ENCODE data around the gene GDPD4.

Gene GDPD4

DNA sequence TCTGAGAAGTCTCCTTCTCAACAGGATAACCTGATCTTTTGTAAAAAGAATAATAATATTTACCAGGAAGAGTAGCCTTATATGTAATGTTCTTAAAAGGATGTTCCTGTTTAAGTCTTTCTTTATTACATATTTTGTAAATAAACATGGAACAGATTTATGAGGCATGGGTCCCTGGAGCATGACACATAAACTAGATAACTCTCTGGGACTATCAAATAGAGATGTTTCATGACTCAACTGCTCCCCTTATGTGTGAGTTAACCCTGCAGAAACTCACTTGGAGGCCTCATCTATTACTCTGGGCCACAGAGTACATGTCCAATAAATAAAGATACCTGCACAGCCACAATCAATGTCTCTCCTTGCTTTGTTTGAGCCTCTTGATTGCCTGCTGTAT is 64.6 kb downstream of the GDPD4 start:
- no peak for DNase-seq (ENCODE audit: low read depth in 3 of 3)

DNA sequence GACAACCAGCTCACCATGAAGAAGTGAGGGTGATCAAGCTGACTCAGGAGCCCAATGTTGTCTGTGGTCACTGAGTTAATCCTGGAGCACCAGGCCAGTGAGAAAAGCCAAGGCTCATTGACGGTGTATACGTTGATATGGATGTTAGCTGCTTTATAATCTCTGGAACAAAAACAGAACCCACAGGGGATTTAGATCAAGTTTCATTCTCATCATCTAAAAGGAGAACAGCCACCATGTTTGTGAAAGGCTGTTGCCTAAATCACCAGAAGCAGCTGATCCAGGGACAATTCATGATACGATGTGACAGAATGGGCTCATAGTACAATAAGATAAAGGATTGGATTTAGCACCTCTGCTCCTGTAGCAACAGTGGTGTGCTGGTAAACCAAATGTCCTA is 68.5 kb downstream of the GDPD4 start:
- no peak for DNase-seq (ENCODE audit: low read depth in 3 of 3)

DNA sequence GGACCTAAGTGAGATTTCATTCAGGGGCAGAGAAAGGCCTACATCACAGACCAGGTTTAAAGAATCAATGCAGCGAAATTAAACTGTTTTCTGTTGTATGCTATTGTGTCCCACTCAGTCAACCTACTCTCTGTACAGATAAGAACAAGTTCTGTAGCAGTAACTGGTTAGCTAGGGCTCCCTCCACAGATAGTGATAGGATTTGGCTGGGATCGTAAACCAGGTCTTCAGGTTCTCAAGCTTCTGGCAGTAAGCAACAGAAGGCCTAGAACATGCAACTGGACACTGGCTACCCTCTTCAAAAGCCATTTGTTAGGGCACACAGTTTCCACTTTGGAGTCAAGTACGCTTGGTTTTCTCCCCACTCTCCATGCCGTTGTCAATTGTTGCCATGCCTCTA is 69.2 kb downstream of the GDPD4 start:
- no peak for DNase-seq (ENCODE audit: low read depth in 3 of 3)

DNA sequence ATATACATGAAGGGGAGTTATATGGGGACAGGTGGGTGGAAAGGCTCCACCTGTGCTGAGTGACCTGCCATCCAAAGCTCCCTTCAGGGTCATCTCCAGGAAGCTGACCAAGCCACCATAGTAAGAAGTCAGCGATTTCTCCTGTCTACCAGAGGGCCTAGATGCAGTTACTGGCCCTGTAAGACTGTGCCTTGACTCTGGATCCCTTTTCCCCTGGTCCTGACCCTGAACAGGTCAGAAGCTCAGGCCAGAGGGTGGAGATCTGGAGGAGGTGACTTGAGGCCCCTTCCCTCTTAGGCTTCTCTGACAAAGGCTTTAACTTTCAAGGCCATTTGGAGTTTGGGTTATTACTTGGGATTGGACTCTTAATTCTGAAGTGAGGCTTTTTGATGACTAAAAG is 69.7 kb downstream of the GDPD4 start:
- no peak for DNase-seq (ENCODE audit: low read depth in 3 of 3)

DNA sequence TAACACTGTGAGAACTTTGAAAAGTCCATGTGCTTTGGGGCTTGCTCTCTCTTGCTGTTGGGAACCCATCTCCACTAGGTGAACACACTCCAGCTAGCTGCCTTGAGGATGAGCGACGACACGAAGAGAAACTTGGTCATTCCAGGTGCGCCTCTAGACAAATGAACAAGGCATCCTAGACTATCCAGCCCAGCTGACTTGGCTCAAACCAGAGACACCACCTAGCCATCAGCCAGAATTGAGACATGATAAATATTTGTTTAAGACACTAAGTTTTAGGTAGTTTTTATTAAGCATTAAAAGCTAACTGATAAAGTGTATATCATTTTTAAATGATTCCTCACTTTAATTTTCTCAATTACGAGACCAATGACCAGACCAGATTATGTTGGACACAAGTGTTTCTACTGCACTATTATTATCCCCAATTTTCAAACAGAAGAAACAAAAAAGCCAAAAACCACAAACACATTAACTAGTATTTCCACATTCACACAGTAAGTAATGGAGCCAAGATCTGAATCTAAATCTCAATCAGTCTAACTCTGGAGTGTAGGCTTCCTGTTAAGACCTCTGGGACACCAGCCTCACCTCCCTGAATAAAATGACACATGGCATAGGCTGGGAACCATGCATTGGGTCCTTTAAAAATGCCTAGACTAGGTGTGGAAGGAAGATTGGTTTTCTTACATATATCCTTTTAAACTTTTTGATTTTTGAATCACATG is 70.4 kb downstream of the GDPD4 start:
- no peak for DNase-seq (ENCODE audit: low read depth in 3 of 3)

DNA sequence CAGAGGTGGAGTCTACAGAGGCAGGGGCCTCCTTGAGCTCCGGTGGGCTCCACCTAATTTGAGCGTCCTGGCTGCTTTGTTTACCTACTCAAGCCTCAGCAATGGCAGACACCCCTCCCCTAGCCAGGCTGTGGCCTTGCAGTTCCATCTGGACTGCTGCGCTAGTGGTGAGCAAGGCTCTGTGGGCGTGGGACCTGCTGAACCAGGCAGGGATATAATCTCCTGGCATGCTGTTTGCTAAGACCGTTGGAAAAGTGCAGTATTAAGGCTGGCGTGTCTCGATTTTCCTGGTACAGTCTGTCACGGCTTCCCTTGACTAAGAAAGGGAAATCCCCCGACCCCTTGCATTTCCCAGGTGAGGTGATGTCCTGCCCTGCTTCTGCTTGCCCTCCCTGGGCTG is 77.7 kb downstream of the GDPD4 start:
- DNase-seq (ENCODE audit: low read depth in 3 of 3), result no peak

DNA sequence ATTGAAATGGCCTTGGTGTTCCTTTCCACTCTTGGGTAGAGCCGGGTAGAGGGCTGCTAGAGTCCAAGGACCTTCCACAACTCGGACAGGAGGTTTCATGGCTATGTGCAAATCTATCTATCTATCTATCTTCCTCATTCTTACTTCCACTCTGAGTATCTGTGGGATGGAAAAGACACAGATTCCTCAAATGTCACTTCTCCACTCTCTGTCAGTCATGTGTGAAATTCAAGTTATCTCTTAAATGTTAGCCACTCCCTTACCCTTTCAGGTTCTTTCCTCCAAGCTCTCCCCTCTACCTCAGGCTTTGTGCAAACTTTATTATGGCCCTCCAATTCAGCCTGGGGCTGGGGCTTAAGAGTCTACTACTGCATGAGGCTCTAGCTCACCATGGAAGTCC is 84.3 kb downstream of the GDPD4 start:
- DNase-seq (ENCODE audit: low read depth in 3 of 3), result no peak

DNA sequence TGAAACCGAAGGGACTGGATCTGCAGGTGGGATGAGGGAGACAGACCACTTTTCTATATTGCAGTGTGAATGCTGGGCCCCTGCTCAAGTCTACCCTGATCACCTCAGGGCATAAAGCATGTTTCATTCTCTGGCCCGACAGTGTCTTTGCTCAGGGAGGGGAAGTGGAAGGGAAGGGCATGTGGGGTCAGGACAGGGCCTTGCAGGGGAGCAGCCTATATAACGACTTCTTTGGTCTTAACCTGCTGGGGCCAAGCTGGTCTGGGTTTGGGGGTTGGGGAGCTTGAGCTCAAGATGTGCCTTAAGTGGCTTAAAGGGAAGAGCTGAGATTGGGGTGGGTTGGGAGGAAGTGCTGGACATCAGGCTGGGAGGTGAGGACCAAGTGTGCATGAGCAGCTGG is 86.4 kb downstream of the GDPD4 start:
- no peak for DNase-seq (ENCODE audit: low read depth in 3 of 3)

DNA sequence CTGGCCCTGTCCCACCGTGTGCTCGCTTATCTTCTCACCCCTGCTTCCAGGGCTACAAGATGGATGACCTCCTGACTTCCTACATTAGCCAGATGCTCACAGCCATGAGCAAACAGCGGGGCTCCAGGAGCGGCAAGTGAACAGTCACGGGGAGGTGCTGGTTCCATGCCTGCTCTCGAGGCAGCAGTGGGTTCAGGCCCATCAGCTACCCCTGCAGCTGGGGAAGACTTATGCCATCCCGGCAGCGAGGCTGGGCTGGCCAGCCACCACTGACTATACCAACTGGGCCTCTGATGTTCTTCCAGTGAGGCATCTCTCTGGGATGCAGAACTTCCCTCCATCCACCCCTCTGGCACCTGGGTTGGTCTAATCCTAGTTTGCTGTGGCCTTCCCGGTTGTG is 86.9 kb downstream of the GDPD4 start:
- no peak for DNase-seq (ENCODE audit: low read depth in 3 of 3)

DNA sequence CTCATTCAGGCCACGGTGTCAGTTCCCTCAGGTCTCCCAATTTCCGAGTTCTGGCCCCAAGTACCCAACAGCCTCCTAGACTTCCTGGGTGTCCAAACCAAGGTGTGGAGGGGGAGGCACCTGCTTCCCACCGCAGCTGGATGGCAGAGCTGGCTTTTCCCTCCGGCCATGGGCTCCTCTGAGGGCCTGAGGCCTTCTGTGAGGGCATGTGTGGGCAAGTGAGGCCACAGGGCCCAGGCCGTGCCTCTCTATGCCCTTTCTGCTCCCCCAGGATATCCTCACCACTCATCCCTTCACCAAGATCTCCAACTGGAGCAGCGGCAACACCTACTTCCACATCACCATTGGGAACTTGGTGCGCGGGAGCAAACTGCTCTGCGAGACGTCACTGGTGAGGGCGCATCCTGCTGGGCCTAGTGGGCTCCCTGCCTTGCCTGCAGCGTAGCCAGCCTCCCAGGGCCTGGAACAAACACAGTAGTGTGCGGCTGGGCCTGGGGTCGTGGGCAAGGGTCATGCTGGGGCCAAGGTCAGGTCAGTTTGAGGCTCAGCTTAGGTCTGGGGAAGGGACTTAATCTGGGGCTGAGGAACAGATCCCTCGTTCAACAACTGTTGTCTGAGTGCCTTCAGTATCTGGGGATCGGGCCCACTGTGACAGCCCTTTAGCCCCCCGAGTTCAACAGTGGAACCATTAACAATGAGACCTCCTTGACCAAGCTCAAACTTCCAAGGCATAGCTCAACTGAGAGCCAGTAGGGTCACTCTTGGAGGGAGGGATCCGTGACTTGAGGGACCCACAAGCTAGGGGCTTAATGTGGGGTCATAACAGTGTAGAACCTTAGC is 87.7 kb downstream of the GDPD4 start:
- no peak for DNase-seq (ENCODE audit: low read depth in 3 of 3)

DNA sequence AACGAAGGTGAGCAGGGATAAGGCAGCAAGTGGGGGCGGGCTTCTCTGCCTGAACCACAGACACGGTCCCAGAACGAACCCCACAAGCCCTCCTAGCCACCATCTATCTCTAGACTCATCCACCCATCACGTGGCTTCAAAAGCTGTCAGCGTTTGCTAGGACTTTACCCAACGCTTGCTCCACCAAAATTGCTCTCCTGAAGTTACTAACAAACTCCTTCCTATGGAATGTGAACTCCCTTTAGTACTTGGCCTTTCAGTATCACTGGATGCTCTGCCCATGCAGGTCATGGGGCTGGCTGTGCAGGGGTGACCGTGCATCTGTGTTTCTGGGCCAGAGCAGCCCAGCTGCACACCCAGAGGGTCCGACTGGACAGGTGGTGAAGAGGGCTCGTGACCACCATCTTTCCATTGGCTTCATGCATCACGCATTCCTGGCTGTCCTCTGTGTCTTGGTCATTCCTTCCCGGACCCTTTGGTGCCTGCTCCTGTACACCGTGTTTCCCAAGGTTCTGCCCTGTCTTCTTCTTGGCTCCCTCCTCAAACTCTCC is 88.4 kb downstream of the GDPD4 start:
- no peak for DNase-seq (ENCODE audit: low read depth in 3 of 3)

DNA sequence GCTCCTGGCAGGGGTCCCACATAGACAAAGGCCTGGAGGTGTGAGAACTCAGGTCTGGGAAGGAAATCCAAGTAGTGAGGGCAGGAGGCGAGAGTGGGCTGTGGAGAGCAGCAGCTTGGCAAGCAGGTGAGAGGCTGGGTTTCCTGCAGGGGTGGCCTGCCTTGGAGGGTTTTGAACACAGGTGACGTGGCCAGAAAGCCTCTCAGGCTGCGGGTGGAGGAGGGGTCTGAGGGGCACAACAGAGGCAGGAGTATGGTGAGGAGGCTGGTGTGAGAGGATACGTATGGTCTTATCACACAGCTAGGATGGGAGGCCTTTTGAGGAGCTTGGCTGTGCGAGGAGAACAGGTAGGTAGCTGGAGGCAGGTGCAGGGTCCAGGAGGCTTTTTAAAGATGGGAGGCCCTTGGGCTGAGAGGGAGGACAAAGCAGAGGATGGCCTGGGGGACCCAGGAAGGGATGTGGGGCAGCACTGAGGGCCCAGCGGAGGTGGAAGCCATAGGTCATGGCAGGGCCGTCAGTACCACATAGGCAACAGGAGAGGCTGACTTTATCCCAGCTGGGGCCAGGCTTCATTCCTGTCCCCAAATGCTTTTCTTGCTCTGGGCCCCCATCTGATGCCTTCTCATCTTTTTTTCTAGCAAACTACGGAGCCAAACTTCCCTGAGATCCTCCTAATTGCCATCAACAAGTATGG is 89.0 kb downstream of the GDPD4 start:
- DNase-seq (ENCODE audit: low read depth in 3 of 3), result no peak

DNA sequence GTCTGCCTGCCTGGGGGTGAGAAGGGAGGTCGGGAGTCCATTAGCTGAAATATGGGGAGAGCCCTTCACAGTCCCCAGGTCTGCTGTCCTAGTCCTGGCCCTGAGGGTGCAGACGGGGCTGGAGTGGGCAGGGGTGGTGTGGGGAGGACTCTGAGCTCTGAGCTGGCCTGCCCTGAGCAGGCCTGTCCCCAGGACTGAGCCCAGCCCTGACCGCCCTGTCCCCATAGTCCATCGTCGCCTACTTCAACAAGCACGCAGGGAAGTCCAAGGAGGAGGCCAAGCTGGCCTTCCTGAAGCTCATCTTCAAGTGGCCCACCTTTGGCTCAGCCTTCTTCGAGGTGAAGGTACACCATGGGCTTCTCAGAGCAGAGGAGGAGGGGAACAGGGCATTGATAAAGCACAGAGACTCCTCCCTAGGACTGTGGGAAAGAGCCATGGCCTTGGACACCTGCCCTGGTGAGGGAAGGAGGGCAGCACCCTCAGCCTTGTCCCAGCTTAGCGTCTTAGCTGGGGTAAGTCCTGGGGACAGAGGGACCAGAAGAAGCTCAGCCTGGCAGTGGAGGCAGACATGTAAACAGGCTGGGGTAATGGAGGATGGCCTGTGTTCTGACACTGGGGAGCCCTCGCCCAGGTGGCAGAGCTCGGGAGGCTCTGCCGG is 89.8 kb downstream of the GDPD4 start:
- DNase-seq (ENCODE audit: low read depth in 3 of 3), result no peak

DNA sequence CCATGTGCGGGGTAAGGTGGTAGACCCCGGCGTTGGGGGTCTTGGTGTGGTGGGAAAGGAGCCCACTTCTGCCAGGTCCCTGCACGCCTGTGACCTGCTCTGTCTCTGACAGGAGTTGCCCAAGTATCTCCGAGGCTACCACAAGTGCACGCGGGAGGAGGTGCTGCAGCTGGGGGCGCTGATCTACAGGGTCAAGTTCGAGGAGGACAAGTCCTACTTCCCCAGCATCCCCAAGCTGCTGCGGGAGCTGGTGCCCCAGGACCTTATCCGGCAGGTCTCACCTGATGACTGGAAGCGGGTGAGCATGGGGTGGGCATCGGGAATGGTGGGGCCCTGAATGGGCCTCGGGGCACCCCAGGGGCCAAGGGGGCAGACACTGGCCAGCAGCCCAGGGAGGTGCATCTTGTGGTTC is 90.4 kb downstream of the GDPD4 start:
- DNase-seq (ENCODE audit: low read depth in 3 of 3), result no peak

DNA sequence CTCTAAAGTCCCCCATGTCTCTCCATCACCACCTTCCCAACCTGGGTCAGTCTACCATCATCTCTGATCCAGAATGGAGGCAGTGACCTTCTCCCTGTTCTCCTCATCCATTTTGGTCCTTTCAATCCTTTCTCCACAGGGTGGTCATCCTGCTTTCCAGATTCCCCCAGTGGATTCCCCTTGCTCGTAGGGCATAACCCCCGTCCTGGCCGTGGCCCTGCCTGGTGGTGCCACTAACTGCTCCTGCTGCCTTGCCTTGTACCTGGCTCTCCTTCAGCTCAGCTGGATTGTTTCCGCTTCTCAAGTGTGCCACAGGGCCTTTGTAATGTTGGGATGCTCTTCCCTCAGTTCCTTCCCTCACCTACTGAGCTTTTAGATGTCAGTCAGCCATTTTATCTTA is 91.8 kb downstream of the GDPD4 start:
- DNase-seq (ENCODE audit: low read depth in 3 of 3), result no peak

DNA sequence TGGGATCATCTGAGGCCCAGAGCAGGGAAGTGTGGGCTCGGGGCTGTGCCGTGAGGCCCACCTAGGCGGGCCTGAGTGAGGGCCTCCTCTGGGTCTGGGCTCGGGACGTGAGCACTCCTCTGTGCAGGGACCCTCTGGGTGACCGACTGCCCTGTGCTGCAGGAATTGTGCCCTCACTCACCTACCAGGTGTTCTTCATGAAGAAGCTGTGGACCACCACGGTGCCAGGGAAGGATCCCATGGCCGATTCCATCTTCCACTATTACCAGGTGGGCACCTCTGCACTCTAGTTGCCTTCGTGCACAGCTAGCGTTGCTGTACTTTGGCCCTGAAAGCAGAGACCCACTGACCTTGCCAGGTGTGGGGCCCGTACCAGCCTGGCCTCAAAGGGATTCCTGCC is 93.0 kb downstream of the GDPD4 start:
- DNase-seq (ENCODE audit: low read depth in 3 of 3), result no peak

DNA sequence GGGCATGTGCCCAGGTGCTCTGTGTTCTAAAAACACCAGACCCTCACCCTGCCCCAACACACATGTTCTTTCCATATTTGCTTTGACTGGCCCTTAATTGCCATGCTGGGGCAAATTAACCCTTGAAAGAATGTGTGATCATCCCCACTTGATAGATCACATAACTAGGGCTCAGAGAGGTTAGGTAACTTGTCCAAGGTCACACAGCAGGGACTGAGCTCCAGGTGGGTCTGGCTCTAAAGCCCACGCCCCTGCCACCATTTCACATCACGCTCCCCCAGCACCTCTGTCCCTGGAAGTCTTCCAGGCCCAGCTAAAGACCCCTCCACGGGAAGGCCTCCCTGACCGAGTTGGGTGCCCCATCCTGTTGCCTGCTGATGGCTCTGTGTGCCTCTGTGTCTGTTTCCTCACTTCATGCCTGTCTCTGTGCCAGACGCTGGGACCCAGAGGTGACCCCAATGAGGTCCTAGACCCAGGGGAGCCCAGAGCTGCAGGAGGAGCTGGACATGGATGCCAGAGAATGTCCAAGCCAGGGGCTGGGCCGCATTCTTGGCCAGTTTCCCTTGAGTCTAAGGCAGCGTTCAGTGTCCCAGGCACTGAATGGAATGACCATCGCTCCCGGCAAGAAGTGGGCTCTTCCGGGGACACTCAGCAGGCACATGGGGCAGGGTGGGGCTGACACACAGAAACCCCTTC is 93.7 kb downstream of the GDPD4 start:
- no peak for DNase-seq (ENCODE audit: low read depth in 3 of 3)

DNA sequence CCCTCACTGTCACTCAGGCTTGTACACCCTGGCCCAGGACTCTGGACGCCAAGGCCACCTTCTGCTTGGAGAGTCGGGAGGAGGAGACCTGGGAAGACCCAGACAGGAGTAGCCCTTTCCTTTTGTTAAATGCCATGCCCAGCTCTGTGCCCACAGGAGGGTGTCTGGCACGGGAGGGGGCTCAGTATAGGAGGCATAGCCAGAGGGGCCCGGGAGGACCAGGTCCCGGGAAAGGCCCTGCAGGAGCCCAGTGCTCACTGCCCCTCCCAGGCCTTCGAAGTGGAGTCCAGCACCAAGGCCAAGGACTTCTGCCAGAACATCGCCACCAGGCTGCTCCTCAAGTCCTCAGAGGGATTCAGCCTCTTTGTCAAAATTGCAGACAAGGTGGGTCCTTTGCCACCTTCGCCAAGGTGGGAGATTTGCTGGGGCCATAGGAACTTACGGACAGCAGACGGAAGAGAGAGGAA is 94.4 kb downstream of the GDPD4 start:
- DNase-seq (ENCODE audit: low read depth in 3 of 3), result no peak

DNA sequence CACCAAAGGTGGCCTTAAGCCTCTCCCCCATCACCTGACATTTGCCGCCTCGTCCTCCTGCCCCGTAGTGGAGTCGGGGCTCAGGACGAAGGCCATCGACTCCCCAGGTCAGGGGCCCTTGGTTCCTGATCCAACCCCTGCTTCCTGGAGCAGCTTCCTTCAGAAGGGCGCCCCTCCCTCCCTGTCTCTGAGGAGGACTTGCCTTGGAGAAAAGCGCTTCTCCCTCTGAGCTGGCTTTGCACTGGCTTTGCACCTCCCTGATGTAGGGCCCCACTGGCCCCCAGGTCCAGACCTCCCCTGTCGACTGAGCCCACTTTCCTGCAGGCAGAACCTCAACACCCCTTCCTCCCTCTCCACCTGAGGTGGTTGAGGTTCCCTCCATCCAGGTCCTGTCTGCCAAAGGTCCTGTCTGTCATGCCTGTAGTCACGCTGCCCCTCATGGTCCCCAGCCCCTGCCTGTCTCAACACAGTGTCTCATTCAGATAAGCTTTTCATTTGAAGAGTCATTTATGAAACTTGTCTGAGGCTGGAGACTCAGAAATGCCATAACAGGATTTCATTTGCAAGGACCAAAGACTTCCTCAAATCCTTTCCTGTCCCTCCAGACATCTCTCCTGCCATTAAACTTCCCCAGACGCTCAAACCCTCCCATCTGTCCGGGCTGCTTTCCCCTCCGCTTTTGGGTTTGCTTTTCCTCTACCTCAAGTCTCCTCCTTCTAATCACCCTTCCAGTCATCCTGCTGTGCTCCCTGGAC is 95.0 kb downstream of the GDPD4 start:
- DNase-seq (ENCODE audit: low read depth in 3 of 3), result no peak

DNA sequence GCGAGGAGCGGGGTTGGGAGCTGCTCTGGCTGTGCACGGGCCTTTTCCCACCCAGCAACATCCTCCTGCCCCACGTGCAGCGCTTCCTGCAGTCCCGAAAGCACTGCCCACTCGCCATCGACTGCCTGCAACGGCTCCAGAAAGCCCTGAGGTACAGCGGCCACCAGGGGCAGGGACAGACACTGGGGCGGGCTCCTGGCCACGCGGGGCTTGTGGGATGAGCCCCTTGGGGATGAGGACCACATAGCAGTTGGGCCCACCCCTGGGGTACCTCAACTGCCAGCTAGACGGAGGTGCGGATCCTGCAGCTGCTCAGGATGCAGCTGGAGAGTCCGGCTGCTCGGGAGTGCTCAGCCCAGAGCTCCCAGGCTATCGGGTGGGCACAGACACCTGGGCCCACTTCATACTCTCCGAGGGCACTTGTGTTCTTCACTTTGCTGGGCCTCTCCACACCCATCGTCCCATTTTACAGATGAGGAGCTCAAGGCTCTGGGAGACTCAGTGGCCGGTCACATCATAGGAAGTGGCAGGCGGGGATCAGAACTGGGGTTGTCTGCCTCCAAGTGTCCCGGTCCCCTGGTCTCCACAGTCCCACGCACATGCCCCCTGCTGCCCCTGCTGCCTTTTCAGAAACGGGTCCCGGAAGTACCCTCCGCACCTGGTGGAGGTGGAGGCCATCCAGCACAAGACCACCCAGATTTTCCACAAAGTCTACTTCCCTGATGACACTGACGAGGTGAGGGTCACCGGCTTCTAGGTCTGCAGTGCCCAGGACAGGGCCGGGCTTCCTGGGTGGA is 95.8 kb downstream of the GDPD4 start:
- DNase-seq (ENCODE audit: low read depth in 3 of 3), result no peak

All from stimulated activated CD4-positive, alpha-beta T cell treated with anti-CD3 and anti-CD28 coated beads, TNF-alpha, amount 100 ng/mL, for 48 hours (primary cell).